ENCODE results near the gene RET. TPM values are rescaled to one million over a fixed set of nuclear protein-coding genes. Genes with fewer than 3 reads are reported as not detected.

RET gene
- total RNA-seq, 2 donors from 2014 or later = 0.14 TPM; not detected in 1

GRCh38 chr10:43122096-43122495, 45.2 kb downstream of the RET start:
- Histone ChIP-seq H3K9me3 (no peaks in the 10 kb centered on the region), H3K4me1 (ENCODE audit: control insufficient read depth in 1 of 2, low read depth in 2 of 2) (no peaks in the 10 kb centered on the region), H3K4me3 (no peak overlapping the region), H3K27me3 (replicated peaks; ENCODE audit: insufficient read depth) (no peaks in the 10 kb centered on the region), H3K27ac (no peak overlapping the region), H3K36me3 (no peaks in the 10 kb centered on the region)
- no peak for ATAC-seq (ENCODE audit: insufficient number of reproducible peaks, low FRiP score, low read depth)
- TF ChIP-seq CTCF (IDR thresholded peaks at IDR 0.05) = no peak
- no peak for DNase-seq (ENCODE audit: low spot score)

GRCh38 chr10:43122826-43123225, 46.0 kb downstream of the RET start:
- TF ChIP-seq CTCF (IDR thresholded peaks at IDR 0.05) = no peak
- DNase-seq (ENCODE audit: low spot score) (no peak), ATAC-seq (ENCODE audit: insufficient number of reproducible peaks, low FRiP score, low read depth) (no peak)
- H3K4me3 ChIP-seq = no peak overlapping the region
- H3K9me3 ChIP-seq = no peaks in the 10 kb centered on the region
- H3K36me3 ChIP-seq = no peaks in the 10 kb centered on the region
- no peak overlapping the region for H3K27ac ChIP-seq
- H3K4me1 ChIP-seq (ENCODE audit: control insufficient read depth in 1 of 2, low read depth in 2 of 2) = no peaks in the 10 kb centered on the region
- H3K27me3 ChIP-seq (replicated peaks; ENCODE audit: insufficient read depth) = no peaks in the 10 kb centered on the region

- Histone ChIP-seq H3K4me1 (ENCODE audit: control insufficient read depth in 1 of 2, low read depth in 2 of 2) (no peaks in the 10 kb centered on the region), H3K27ac (no peak overlapping the region), H3K4me3 (no peak overlapping the region), H3K36me3 (no peaks in the 10 kb centered on the region), H3K27me3 (replicated peaks; ENCODE audit: insufficient read depth) (no peaks in the 10 kb centered on the region), H3K9me3 (no peaks in the 10 kb centered on the region)
- no peak for DNase-seq (ENCODE audit: low spot score)
- ATAC-seq (ENCODE audit: insufficient number of reproducible peaks, low FRiP score, low read depth) = no peak
- TF ChIP-seq CTCF (IDR thresholded peaks at IDR 0.05) = no peak
Observed at GRCh38 chr10:43123361-43124093, 46.7 kb downstream of the RET start.

GRCh38 chr10:43124094-43124521, 47.2 kb downstream of the RET start:
- Histone ChIP-seq H3K9me3 (no peaks in the 10 kb centered on the region), H3K27ac (no peak overlapping the region), H3K4me1 (ENCODE audit: control insufficient read depth in 1 of 2, low read depth in 2 of 2) (no peaks in the 10 kb centered on the region), H3K4me3 (no peak overlapping the region), H3K36me3 (no peaks in the 10 kb centered on the region), H3K27me3 (replicated peaks; ENCODE audit: insufficient read depth) (no peaks in the 10 kb centered on the region)
- no peak for TF ChIP-seq CTCF (IDR thresholded peaks at IDR 0.05)
- DNase-seq (ENCODE audit: low spot score) (no peak), ATAC-seq (ENCODE audit: insufficient number of reproducible peaks, low FRiP score, low read depth) (no peak)

GRCh38 chr10:43124574-43125273, 47.9 kb downstream of the RET start:
- no peaks in the 10 kb centered on the region for H3K4me1 ChIP-seq (ENCODE audit: control insufficient read depth in 1 of 2, low read depth in 2 of 2)
- ATAC-seq (ENCODE audit: insufficient number of reproducible peaks, low FRiP score, low read depth) (no peak), DNase-seq (ENCODE audit: low spot score) (no peak)
- H3K9me3 ChIP-seq = no peaks in the 10 kb centered on the region
- no peak overlapping the region for H3K4me3 ChIP-seq
- no peak overlapping the region for H3K27ac ChIP-seq
- no peaks in the 10 kb centered on the region for H3K27me3 ChIP-seq (replicated peaks; ENCODE audit: insufficient read depth)
- TF ChIP-seq CTCF (IDR thresholded peaks at IDR 0.05) = no peak
- no peaks in the 10 kb centered on the region for H3K36me3 ChIP-seq

Data from thoracic aorta (tissue), 2 donors.